H1 (cell line): ENCODE results near the gene PLXDC2. TPM values are rescaled to one million over a fixed set of nuclear protein-coding genes. Genes with fewer than 3 reads are reported as not detected.

Experiments used
- CTCF ChIA-PET: fragments of 300-600 bp; sonication (Branson Sonifier 250); formaldehyde crosslinking; loops from one replicate; lab custom pipeline; 2021; ENCODE audit not compliant: partially characterized antibody; lab: Charles Lee
- POLR2A ChIA-PET: fragments of 300-600 bp; sonication (Branson Sonifier 250); formaldehyde crosslinking; loops from one replicate; lab custom pipeline; 2021; ENCODE audit warnings: inconsistent platforms; ENCODE audit not compliant: partially characterized antibody; lab: Charles Lee
- DNase-seq, 2 experiments: peaks; one replicate each; pipeline versions ENCODE4 v3.0.0 to v3.0.0-alpha.2; 2010 to 2022; ENCODE audit warnings: low spot score in 2 of 2, low read depth in 1 of 2, mixed read lengths in 1 of 2
- FAIRE-seq: peaks from 2 replicates; lab custom pipeline; 2011; peaks lifted over from hg19 to GRCh38; lab: Jason Lieb, UNC
- H2AFZ ChIP-seq: 2 replicates; pipeline ENCODE4 v1.8.1; 2012; ENCODE audit warnings: low read length, inconsistent platforms
- H2AK5ac ChIP-seq: 2 replicates; pipeline ENCODE4 v1.6.1; 2013; ENCODE audit warnings: low read depth, low read length
- H2BK120ac ChIP-seq: replicated peaks from 2 replicates; pipeline ENCODE3; 2013; ENCODE audit warnings: low read depth, low read length, inconsistent platforms
- H2BK12ac ChIP-seq: 2 replicates; pipeline ENCODE4 v1.6.1; 2013; ENCODE audit warnings: low read depth, low read length
- H2BK15ac ChIP-seq: 2 replicates; pipeline ENCODE4 v1.6.1; 2013; ENCODE audit warnings: low read length
- H2BK20ac ChIP-seq: 2 replicates; pipeline ENCODE4 v1.6.1; 2013; ENCODE audit warnings: low read length
- H2BK5ac ChIP-seq: 2 replicates; pipeline ENCODE4 v1.6.1; 2013; ENCODE audit warnings: low read depth, low read length
- H3K14ac ChIP-seq: 2 replicates; pipeline ENCODE4 v1.6.1; 2013; ENCODE audit warnings: inconsistent platforms; ENCODE audit not compliant: insufficient read length
- H3K18ac ChIP-seq: 2 replicates; pipeline ENCODE4 v1.6.1; 2013; ENCODE audit warnings: low read length; ENCODE audit errors: extremely low read depth
- H3K23ac ChIP-seq: 2 replicates; pipeline ENCODE4 v1.6.1; 2013; ENCODE audit warnings: inconsistent platforms; ENCODE audit not compliant: insufficient read length
- H3K23me2 ChIP-seq: 2 replicates; pipeline ENCODE4 v1.6.1; 2013; ENCODE audit warnings: low read depth, low read length
- H3K27ac ChIP-seq: 2 replicates; pipeline ENCODE4 v1.6.1; 2011; ENCODE audit warnings: low read depth, low read length, inconsistent platforms
- H3K27me3 ChIP-seq, 4 experiments: replicated peaks in 1 of 4; 1 replicate in 1 of 4; 2 replicates in 3 of 4; pipeline versions ENCODE4 v1.6.1 to v1.8.1; 2011 to 2013; ENCODE audit warnings: low read length in 3 of 4, mild to moderate bottlenecking in 3 of 4, inconsistent platforms in 2 of 4, mixed read lengths in 2 of 4, moderate library complexity in 1 of 4; ENCODE audit not compliant: control insufficient read depth in 3 of 4, insufficient read depth in 3 of 4; ENCODE audit errors: extremely low read depth in 1 of 4
- H3K36me3 ChIP-seq, 4 experiments: 2 replicates each; pipeline versions ENCODE4 v1.6.1 to v1.8.1; 2011 to 2013; ENCODE audit warnings: mild to moderate bottlenecking in 4 of 4, low read length in 3 of 4, moderate library complexity in 2 of 4, control low read depth in 1 of 4, inconsistent platforms in 1 of 4; ENCODE audit not compliant: insufficient read depth in 4 of 4, control insufficient read depth in 2 of 4
- H3K4ac ChIP-seq: replicated peaks from 2 replicates; pipeline ENCODE3; 2013; ENCODE audit warnings: low read length, low read depth, mixed read lengths, inconsistent platforms; ENCODE audit not compliant: insufficient read length
- H3K4me1 ChIP-seq, 4 experiments: replicated peaks in 1 of 4; 1 replicate in 1 of 4; 2 replicates in 3 of 4; pipeline versions ENCODE4 v1.6.1 to v1.8.1; 2011 to 2013; ENCODE audit warnings: low read length in 3 of 4, inconsistent platforms in 2 of 4, mixed read lengths in 1 of 4; ENCODE audit not compliant: insufficient read depth in 4 of 4, control insufficient read depth in 3 of 4
- H3K4me2 ChIP-seq, 2 experiments: 2 replicates each; pipeline versions ENCODE4 v1.6.1 to v1.8.1; 2011 to 2013; ENCODE audit warnings: low read depth in 2 of 2, low read length in 2 of 2, control low read depth in 1 of 2, inconsistent platforms in 1 of 2, mild to moderate bottlenecking in 1 of 2; ENCODE audit not compliant: insufficient read depth in 1 of 2
- H3K4me3 ChIP-seq, 4 experiments: fragments of 200-600, 300-600 bp in 1 of 4; sonication (generic), shearing (Covaris generic), sonication (Bioruptor Twin) in 1 of 4; 2 replicates each; pipeline versions ENCODE4 v1.5.1 to v1.8.1; 2011 to 2016; ENCODE audit warnings: low read length in 4 of 4, low read depth in 3 of 4, control low read depth in 2 of 4, inconsistent platforms in 2 of 4, mild to moderate bottlenecking in 2 of 4, mixed read lengths in 1 of 4, moderate library complexity in 1 of 4; ENCODE audit not compliant: insufficient read depth in 2 of 4; ENCODE audit errors: extremely low read depth in 1 of 4
- H3K56ac ChIP-seq: replicated peaks from 2 replicates; pipeline ENCODE3; 2013; ENCODE audit warnings: low read depth, mild to moderate bottlenecking, mixed read lengths, low read length, inconsistent platforms; ENCODE audit not compliant: insufficient read length
- H3K79me1 ChIP-seq: 2 replicates; pipeline ENCODE4 v1.6.1; 2013; ENCODE audit warnings: low read depth, low read length, control low read depth
- H3K79me2 ChIP-seq, 2 experiments: 2 replicates each; pipeline versions ENCODE4 v1.6.1 to v1.8.1; 2012 to 2013; ENCODE audit warnings: low read length in 2 of 2, mild to moderate bottlenecking in 2 of 2, inconsistent platforms in 1 of 2; ENCODE audit not compliant: insufficient read depth in 2 of 2, control insufficient read depth in 1 of 2
- H3K9ac ChIP-seq, 4 experiments: replicated peaks in 1 of 4; 1 replicate in 1 of 4; 2 replicates in 3 of 4; pipeline versions ENCODE4 v1.6.1 to v1.8.1; 2011 to 2013; ENCODE audit warnings: low read depth in 3 of 4, low read length in 3 of 4, control low read depth in 2 of 4, mild to moderate bottlenecking in 2 of 4, moderate library complexity in 2 of 4, inconsistent platforms in 1 of 4; ENCODE audit errors: extremely low read depth in 1 of 4
- H3K9me3 ChIP-seq, 2 experiments: 2 replicates each; pipeline versions ENCODE4 v1.6.1 to v1.8.1; 2012 to 2013; ENCODE audit warnings: mild to moderate bottlenecking in 2 of 2, moderate library complexity in 2 of 2, control low read depth in 1 of 2, inconsistent platforms in 1 of 2, low read depth in 1 of 2, low read length in 1 of 2, mixed read lengths in 1 of 2; ENCODE audit not compliant: insufficient read depth in 2 of 2
- H4K20me1 ChIP-seq, 2 experiments: replicated peaks in 1 of 2; 2 replicates each; pipeline versions ENCODE3 to v1.8.1; 2011 to 2013; ENCODE audit warnings: inconsistent platforms in 2 of 2, low read length in 2 of 2, mild to moderate bottlenecking in 1 of 2; ENCODE audit not compliant: insufficient read depth in 2 of 2, control insufficient read depth in 1 of 2
- H4K5ac ChIP-seq: 2 replicates; pipeline ENCODE4 v1.6.1; 2013; ENCODE audit warnings: low read length, low read depth, mixed read lengths, inconsistent platforms; ENCODE audit not compliant: insufficient read length
- H4K8ac ChIP-seq: 2 replicates; pipeline ENCODE4 v1.8.0; 2013; ENCODE audit warnings: mild to moderate bottlenecking, moderate library complexity, low read length, inconsistent platforms; ENCODE audit not compliant: insufficient read depth; ENCODE audit errors: extremely low read depth
- H4K91ac ChIP-seq: replicated peaks from 2 replicates; pipeline ENCODE3; 2013; ENCODE audit warnings: low read length, mixed read lengths, inconsistent platforms; ENCODE audit not compliant: insufficient read length
- CBX5 ChIP-seq: fragments of 300-800, 300-1000 bp; sonication (generic); IDR thresholded peaks from 2 replicates; pipeline ENCODE4 v1.7.1; 2016; ENCODE audit warnings: antibody characterized with exemption, low read length, low read depth
- CBX8 ChIP-seq: fragments of 300-800, 300-1000 bp; sonication (generic); IDR thresholded peaks from 2 replicates; pipeline ENCODE4 v1.7.1; 2016; ENCODE audit warnings: low read depth, low read length, borderline replicate concordance
- EP300 ChIP-seq, 2 experiments: IDR thresholded peaks; 1 replicate in 1 of 2; 2 replicates in 1 of 2; pipeline ENCODE4 v1.6.1; 2011 to 2012; ENCODE audit warnings: low read depth in 2 of 2, low read length in 2 of 2, mild to moderate bottlenecking in 2 of 2, borderline replicate concordance in 1 of 2, inconsistent platforms in 1 of 2, moderate library complexity in 1 of 2
- FOSL1 ChIP-seq: IDR thresholded peaks from 2 replicates; pipeline ENCODE4 v1.6.1; 2011; ENCODE audit warnings: mild to moderate bottlenecking, low read depth, low read length, moderate library complexity; ENCODE audit not compliant: insufficient read depth
- HDAC2 ChIP-seq, 2 experiments: fragments of 300-600 bp in 1 of 2; sonication (generic) in 1 of 2; IDR thresholded peaks; 2 replicates each; pipeline ENCODE4 v1.6.1; 2011 to 2012; ENCODE audit warnings: low read depth in 2 of 2, low read length in 2 of 2, mild to moderate bottlenecking in 2 of 2, moderate library complexity in 2 of 2, borderline replicate concordance in 1 of 2, inconsistent platforms in 1 of 2
- MAFK ChIP-seq: IDR thresholded peaks from 2 replicates; pipeline ENCODE4 v1.6.1; 2012; ENCODE audit warnings: low read depth, mild to moderate bottlenecking, improper control_type of control experiment, low read length
- MAX ChIP-seq: IDR thresholded peaks from 2 replicates; pipeline ENCODE4 v1.6.1; 2012; ENCODE audit warnings: inconsistent platforms
- RBBP5 ChIP-seq: IDR thresholded peaks from 2 replicates; pipeline ENCODE4 v1.7.1; 2012; ENCODE audit warnings: low read depth, mild to moderate bottlenecking, inconsistent platforms, low read length, moderate library complexity, borderline replicate concordance
- SIN3A ChIP-seq, 2 experiments: IDR thresholded peaks in 1 of 2; conservative IDR thresholded peaks in 1 of 2; 2 replicates each; pipeline ENCODE4 v1.6.1; 2011 to 2012; ENCODE audit warnings: low read length in 2 of 2, improper control_type of control experiment in 1 of 2, low read depth in 1 of 2, mild to moderate bottlenecking in 1 of 2
- TEAD4 ChIP-seq: IDR thresholded peaks from 2 replicates; pipeline ENCODE4 v1.6.1; 2012; ENCODE audit warnings: low read depth, low read length, inconsistent platforms, mixed read lengths
- USF2 ChIP-seq: IDR thresholded peaks from 2 replicates; pipeline ENCODE4 v1.6.1; 2011; ENCODE audit warnings: low read length, improper control_type of control experiment
- WGBS, 2 experiments: shearing (Covaris generic) in 1 of 2; methylation state at CpG; one replicate each; pipeline versions ENCODE4 v1.1.6 to v1.1.7; 2013 to 2015; ENCODE audit warnings: low lambda C conversion rate in 2 of 2, mixed read lengths in 2 of 2, inconsistent platforms in 1 of 2, low coverage in 1 of 2, missing lambda C conversion rate in 1 of 2; ENCODE audit not compliant: insufficient replicate concordance in 2 of 2, insufficient coverage in 1 of 2, insufficient read length in 1 of 2; ENCODE audit errors: extremely low coverage in 1 of 2, missing lambda C conversion rate in 1 of 2; 5-methylcytosine and 5-hydroxymethylcytosine counted together
- polyA plus RNA-seq, 7 experiments: library from polyadenylated mRNA; depleted of rRNA in 3 of 7; stranded (reverse) in 5 of 7; unstranded in 2 of 7; fragments of >200 nt in 5 of 7; fragments of 200-250 nt in 2 of 7; gene quantifications; 1 replicate in 5 of 7; 2 replicates in 1 of 7; 4 replicates in 1 of 7; pipeline versions ENCODE4 v1.2.1 to v1.2.3, GENCODE V29; 2011 to 2013; ENCODE audit warnings: missing spikeins in 2 of 7, mixed read lengths in 2 of 7
- total RNA-seq: library from RNA; stranded (reverse); fragmentation: NEBNext Ultra II Directional; extraction: Animal tissue kit (Norgen Biotek cat#: 25700); gene quantifications from 2 replicates; pipeline ENCODE4 v1.2.1, GENCODE V29; 2021

Gene PLXDC2
- total and polyA plus RNA-seq, 2 of the 8 experiments (the other 6 are each of a cell fraction or from before 2014, with no cell fraction given) = 23.0 to 40.5 TPM

- Histone ChIP-seq H3K56ac (no peak overlapping the region), H2AFZ (no peak overlapping the region), H2BK5ac (no peak overlapping the region), H4K5ac (no peak overlapping the region), H3K4me1 (no peaks in the 10 kb centered on the region), H2BK20ac (no peak overlapping the region), H2BK120ac (no peak overlapping the region), H4K20me1 (peaks cover 0 to 3% of the 10 kb centered on the region in 2 experiments), H3K9ac (no peak overlapping the region), H3K4ac (no peak overlapping the region), H3K27me3 (no peaks in the 10 kb centered on the region), H3K23me2 (no peaks in the 10 kb centered on the region), H3K23ac (no peak overlapping the region), H3K18ac (no peak overlapping the region), H2AK5ac (no peak overlapping the region), H4K8ac (no peak overlapping the region), H3K4me3 (no peak overlapping the region), H3K79me1 (no peaks in the 10 kb centered on the region), H3K27ac (no peak overlapping the region), H4K91ac (no peak overlapping the region), H2BK12ac (no peak overlapping the region), H3K9me3 (no peaks in the 10 kb centered on the region), H3K14ac (no peak overlapping the region), H3K79me2 (peaks cover 0 to 58% of the 10 kb centered on the region in 2 experiments; a peak in 2 of 4 replicates), H3K4me2 (no peak overlapping the region), H3K36me3 (no peaks in the 10 kb centered on the region; a peak in 1 of 8 replicates), H2BK15ac (no peak overlapping the region)
- no peak for FAIRE-seq
- WGBS, 2 experiments = 87% methylated on average over 3 of the region's 5 CpGs; no CpG with 5 or more reads in 1 of the 2 experiments
- POLR2A ChIA-PET = no interaction called here
- CTCF ChIA-PET = interaction anchor here (1.3 kb wide), 1 partner anchor 10 kb away, joined by 5 read pairs; no protein-coding TSS in a partner anchor
- no peak for DNase-seq
- TF ChIP-seq CBX8 = no peak
- TF ChIP-seq RBBP5 = no peak
- no peak for TF ChIP-seq CBX5
- TF ChIP-seq USF2 = no peak
- TF ChIP-seq MAFK = no peak
- no peak for TF ChIP-seq MAX
- no peak for TF ChIP-seq EP300 (IDR thresholded peaks at IDR 0.05; ENCODE audit: borderline replicate concordance in 1 of 2, low read depth in 2 of 2, low read length in 2 of 2)
- no peak for TF ChIP-seq FOSL1
- TF ChIP-seq TEAD4 = no peak
- TF ChIP-seq HDAC2 (IDR thresholded peaks at IDR 0.05; ENCODE audit: borderline replicate concordance in 1 of 2, low read depth in 2 of 2, low read length in 2 of 2) = no peak
- no peak for TF ChIP-seq SIN3A (conservative IDR thresholded peaks at IDR 0.05 in 1 of 2, IDR thresholded peaks at IDR 0.05 in 1 of 2; ENCODE audit: low read depth in 1 of 2, low read length in 2 of 2)
Observed at GRCh38 chr10:19882621-19883020, 66.4 kb downstream of the PLXDC2 start.
